HG02571 (cell line): ENCODE data around the gene TRERF1.

Experiments used
- ATAC-seq: cut with Tn5 transposase; IDR thresholded peaks from one replicate; pipeline ENCODE4 v1.9.1; 2021; ENCODE audit warnings: mild to moderate bottlenecking, moderate library complexity; ENCODE audit not compliant: unreplicated experiment

TRERF1 gene

DNA sequence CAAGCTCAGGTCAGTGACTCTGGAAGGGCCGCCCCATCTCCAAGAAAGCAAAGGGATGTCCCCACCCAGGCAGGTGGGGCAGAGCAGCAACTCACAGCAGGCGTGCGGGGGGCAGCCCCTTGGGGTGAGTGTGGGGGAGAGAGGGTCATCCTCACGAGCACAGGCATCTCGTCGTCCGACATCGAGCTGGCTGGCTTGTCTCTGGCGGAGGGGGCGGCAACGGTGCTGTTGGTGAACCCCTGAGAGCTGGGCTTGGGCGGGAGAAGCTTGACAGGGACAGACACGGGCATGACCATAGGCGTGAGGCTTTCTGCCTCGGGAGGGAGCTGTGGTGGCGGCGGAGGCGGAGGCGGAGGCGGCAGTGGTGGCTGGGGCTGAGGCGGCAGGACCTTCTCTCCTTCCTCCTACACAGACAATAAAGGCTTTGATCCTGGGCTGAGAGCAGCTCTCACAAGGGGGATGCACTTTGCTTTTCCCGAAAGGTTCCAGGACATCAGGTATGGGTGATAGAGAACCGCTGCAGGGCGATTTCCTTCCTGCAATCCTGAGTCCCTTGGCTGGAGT lies 188.5 kb downstream of the TRERF1 start:
- no peak for ATAC-seq

- no peak for ATAC-seq
These were observed 190.8 kb downstream of the TRERF1 start for GRCh38 chr6:42260972-42261371.

DNA sequence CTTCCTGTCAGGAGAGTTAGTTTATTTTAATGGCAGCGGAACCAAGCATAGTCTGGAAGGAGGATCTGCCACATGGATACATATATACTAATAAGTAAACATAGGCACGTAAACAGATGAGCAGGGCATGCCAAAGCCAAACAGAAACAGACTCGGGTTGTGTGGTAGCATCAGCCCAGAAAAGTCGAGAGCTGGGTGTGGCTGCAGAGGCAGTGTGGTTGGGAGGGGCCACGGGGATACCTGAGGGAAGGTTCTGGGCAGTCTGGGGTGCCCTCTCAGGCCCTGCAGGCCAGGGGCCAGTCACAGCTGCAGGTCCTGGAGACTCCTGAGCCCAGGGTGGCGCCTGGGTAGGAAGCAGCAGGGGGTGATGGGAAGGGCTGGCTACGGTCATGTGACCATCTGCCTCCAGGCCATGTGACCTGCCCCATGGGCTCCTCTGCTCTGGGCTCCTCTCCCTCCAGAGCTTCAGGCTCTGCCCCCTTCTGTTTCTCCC lies 191.3 kb downstream of the TRERF1 start:
- no peak for ATAC-seq

DNA sequence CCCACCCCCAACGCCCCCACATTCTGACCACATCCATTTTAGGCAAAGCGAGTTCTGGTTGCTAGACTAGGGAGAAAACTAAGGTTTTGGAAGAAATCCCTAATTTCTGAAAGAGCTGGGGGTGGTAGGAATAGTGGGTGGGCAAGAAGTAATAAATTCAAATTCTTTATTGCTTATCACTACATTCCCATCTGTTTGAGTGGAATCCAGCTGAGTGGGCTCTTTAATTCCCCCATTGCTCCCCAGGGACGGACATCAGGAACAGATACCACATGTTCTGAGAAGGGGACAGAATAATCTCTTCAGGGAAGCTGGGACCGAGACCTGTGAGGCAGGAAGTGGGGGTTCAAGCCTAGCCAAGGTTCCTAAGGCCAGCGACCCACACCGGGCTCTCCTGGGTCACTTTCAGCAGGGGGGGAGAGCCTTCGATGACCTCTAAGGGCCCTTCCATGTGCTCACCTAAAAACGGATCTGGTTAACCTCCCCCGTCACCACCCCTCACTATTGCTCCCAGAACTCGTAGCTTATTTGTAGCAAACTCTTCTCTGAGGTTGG lies 191.8 kb downstream of the TRERF1 start:
- no peak for ATAC-seq

- no peak for ATAC-seq
These were observed 192.4 kb downstream of the TRERF1 start for GRCh38 chr6:42259286-42259685.

GRCh38 chr6:42257614-42258013 lies 194.1 kb downstream of the TRERF1 start:
- ATAC-seq: no peak

DNA sequence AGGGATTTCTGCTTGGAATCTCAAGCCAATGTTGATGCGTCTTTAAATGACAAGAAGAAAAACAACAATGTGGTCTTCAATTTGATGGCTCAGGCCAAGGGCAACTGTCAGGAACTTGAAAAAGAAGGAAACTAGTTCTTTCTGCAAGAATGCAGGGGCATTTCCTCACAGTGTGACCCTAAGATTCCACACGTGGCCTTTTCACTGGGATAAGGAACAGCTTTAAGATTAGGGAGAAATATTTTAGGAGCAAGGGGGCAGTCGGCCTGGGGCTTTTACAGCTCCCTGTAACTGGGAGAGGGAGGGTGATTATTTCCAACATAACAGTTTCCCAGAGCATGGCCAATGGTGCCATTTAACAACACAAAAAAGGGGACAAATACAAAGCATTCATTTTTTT lies 194.7 kb downstream of the TRERF1 start:
- no peak for ATAC-seq

DNA sequence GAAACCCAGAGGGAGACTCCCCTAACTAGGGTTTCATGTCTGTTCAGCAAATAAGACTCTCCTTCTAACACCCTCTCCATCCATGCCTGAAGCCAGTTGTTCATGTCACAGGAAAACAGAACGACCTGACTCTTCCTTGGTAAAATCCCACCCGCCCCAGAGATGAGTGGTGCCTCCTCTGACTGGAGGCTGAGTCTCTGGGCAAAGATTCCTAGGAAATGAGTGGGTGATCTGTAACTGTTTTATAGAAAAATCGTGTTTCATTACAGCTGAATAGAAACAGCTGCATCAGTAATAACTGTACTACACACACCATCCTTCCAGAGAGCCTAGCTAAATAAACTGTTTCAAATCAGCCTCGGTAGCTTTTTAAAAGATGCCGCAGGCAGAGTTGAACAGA lies 196.7 kb downstream of the TRERF1 start:
- no peak for ATAC-seq

- no peak for ATAC-seq
These were observed 197.2 kb downstream of the TRERF1 start for GRCh38 chr6:42254505-42254904.

DNA sequence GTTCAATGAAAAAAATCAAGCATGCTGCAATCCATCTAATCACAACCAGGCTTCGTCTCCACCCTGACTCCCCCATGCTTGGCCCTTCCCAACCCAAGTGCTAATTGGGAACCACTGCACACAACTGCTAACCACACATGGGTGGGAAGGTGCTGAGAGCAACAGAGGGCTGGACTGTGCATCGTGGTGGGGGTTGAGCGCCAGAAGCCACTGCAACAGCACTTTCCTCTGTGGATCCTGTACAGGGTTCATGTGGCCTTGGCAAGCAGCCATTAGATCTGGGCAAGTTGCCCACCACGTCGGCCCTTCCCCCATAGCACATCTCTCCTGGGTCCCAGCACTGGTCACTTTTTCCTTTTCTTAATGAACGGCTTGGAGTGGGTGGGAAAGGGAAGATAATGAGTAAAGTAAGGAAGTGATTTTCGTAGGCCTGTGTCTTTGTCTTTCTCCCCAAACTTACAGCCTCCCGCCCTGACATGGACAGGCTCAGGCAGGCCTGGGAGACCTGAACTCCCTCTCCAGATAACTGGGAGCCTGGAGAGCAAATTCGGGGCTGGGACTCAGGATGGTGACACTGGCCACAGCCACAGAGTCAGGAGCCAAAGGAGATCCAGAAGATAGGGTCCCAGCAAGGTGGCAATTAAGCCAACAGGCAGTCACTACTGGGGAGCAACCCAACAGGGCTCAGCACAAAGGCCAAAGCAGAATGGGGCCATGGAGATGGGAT lies 199.7 kb downstream of the TRERF1 start:
- no peak for ATAC-seq

DNA sequence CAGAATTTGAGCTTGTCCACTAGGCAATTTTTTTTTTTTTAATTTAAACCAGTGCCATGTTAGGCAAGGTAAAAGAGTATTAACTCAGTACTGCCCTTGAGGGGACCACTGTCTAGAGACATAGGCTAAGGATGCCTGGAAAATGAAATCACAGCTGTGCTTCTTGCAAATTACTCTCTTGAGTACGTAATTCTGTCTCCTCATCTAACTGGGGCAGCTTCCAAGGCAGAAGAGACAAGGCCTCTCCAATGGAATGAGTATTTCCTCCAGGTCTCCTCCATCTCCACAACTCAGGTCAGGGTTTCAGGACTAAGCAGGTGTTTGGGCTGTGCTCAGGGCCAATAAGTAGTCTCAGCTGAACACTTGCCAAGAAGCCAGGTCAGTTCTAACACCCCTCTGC lies 200.2 kb downstream of the TRERF1 start:
- no peak for ATAC-seq

DNA sequence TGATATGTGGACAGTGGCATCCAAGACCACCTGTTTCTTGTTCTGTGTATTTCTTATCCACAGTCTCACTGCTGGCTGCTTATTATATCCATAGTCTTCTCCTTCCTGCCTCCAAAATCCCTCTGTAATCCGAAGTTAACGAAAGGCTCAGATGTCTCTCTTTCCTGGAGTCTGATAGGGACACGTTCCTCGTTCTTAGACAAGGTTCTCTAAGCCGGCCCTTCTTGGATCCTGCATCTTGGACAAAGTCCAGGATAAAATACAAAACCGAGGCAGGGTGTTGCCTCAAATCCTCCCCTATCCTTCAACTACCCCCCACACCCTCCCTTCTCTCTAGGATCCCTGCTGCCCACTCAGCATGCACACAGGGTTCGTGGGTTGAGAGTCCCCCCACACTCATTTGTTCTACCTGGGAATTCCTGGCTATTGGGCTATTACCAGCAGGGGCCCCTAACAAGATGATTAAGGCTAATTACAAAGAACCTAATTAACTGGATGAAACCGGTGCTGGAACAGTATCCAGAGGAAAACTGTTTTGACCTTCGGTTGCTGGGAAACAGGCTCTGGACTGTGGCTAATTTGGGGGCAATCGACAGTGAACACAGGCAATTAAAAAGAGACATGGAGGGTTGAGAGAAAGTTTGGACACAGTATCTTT lies 201.3 kb downstream of the TRERF1 start:
- no peak for ATAC-seq

DNA sequence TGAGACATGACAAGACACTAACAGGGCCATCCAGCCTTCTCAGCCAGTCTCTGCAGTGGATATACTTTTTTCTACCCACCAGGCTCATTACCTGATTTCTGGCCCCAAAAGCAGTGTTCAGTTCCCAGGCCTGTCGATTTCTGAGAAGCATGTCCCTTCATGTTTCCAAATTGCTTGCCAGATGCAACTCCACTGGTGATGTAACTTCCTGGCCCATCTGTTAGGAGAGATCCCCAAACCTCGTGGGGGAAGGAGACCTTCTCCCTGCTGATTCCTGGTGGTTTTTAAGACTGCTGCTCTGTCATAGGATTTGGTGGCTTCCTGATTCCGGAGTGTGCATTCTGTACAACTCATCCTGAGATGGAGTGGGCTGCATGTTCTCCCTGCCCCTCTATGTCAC lies 202.4 kb downstream of the TRERF1 start:
- ATAC-seq: no peak

DNA sequence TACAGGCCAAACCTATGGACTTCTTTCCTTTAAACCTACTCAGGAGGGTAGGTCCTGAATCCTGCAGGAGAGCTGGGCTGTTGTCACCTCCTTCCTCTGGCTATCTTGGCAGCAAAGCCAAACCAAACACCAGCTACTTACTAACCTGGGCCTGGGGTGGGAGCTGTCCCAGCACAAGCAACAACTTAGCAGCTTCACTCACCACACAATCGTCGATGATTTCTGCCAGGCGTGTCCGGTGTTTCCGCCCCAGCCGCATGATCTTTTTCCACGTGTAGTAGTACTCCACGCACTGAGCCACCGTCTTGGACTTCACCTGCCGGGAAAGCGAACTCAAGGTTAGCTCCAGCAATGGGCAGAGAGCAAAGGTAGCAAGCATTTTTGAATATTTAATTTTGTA lies 208.7 kb downstream of the TRERF1 start:
- ATAC-seq: no peak

DNA sequence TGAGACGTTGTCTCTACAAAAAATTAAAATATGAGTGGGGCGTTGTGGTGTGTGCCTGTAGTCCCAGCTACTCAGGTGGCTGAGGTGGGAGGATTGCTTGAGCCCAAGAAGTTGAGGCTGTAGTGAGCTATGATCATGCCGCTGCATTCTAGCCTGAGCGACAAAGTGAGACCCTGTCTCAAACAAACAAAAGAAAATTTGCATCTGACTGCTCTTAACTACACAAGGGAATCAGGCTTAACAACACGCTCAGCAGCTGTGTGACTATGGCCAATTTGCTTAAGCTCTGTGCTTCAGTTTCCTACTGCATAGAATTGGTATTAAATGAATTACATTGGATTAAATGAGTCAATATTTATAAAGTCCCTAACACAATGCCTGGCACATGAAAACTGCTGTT lies 209.8 kb downstream of the TRERF1 start:
- no peak for ATAC-seq

- ATAC-seq: no peak
These were observed 211.9 kb downstream of the TRERF1 start for GRCh38 chr6:42239736-42240375.

DNA sequence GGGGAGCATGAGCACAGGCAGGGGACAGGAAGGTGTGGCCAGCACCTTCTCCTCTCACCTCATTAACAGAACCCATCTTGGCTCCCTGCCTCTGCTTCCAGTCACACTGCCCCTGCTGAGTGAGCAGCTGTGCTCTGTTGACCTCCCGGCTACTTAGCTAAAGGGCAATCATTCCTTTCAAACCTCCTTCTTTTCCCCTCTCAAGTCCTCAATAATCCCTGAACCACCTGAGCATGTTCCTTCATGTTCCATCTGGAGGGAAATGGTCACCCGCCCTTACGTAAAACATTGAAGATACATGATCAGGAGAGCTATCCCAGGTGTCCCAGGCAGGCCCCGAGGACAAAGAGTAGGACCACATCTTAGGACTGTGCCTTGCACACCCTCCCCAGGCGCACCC lies 212.4 kb downstream of the TRERF1 start:
- ATAC-seq: no peak

DNA sequence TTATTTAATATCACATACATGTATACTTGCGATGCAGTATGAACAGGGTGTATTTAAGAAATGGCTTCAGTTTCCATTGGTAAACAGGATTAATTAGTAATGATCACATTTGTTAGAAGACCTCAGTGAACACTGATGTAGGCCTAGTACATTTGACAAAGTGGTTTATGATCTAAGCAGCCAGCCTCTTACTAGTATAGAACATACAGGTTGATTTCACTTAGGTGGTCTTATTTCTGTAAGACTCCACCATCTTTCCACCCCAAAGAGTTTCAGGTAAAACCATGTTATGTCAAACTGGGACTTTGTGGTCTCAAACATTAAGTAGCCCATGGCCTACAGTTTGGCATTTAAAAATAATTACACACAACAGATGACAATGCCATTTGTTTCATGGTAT lies 213.9 kb downstream of the TRERF1 start:
- ATAC-seq: no peak

DNA sequence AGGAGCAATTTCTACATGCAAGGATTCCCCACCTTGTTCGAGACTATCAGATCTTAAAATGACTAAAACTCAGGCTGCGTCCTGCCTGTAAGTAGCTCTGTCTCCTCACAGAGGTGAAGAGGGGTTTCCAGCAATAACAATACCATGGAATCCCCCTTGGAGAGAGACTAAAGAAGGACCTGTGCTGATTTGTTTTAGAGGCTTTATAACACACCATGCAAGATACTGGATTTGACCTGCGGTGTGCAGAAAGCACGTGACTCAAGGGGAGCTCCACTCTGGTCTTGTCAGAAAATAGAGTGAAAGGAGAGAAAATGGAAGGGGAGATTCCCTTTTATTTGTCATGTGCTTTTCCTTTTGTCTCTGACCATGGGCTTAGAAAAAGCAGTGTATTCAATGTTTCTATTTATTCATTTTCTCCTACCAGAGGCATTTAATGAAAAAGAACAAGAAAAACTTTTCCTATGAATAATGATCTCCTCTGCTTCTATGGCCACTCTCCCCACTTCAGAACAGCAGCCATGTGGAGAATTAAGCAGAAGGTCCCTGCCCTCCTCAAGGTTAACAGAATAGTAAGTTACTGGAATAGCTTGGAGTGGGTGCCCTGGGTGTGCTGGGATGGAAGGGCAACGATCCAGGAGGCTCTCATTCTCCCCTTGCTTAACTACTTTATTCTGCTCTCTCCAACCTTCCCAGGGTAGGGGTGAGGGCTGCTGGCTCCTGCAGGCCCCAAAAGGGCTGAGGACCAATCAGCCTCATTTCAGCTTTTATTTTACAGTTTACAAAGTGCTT lies 214.8 kb downstream of the TRERF1 start:
- ATAC-seq: no peak

- no peak for ATAC-seq
These were observed 215.7 kb downstream of the TRERF1 start for GRCh38 chr6:42236030-42236429.

DNA sequence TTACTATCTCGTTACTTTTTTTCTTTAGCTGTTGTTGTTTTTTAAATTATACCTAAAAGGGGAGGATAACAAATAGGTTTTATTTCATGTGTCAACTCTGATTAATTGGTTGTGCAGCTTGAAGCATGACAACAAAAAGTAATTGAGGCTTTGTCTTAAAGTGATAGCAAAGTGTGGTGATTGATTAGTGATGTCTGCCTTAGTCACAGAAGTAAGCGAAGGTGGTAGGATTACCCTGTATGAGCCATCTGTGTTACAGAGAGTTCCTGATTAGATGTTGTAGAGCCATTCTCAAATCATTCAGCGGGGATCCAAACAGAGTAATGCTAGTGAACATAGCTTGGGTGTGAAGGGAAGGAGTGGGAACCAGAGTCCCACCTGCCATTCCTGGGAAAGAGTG lies 219.7 kb downstream of the TRERF1 start:
- ATAC-seq: no peak
